Uterus (tissue), 4 donors: Measurements from ENCODE around the gene ZNF791. TPM values are rescaled to one million over a fixed set of nuclear protein-coding genes. Genes with fewer than 3 reads are reported as not detected.
A peak's percentile ranks its signal among the peaks of the same experiment; 100 is the strongest.

Experiments
- DNase-seq, 2 donors: peaks; one replicate each; pipeline ENCODE4 v3.0.0-alpha.2; 2019 to 2020
- H3K27ac ChIP-seq, 2 donors: fragments of 200-600 bp; sonication (generic); 1 replicate in 1 of 2; 2 replicates in 1 of 2; pipeline ENCODE4 v1.5.1; 2016 to 2018
- H3K27me3 ChIP-seq, 2 donors: fragments of 200-600 bp; sonication (generic); one replicate each; pipeline ENCODE4 v1.5.1; 2018 to 2019; ENCODE audit warnings: control low read depth in 1 of 2
- H3K36me3 ChIP-seq, 2 donors: fragments of 200-600 bp; sonication (generic); one replicate each; pipeline ENCODE4 v1.5.1; 2019; ENCODE audit warnings: control low read depth in 1 of 2
- H3K4me1 ChIP-seq, 2 donors: fragments of 200-600 bp; sonication (generic); one replicate each; pipeline ENCODE4 v1.5.1; 2018 to 2019; ENCODE audit warnings: control low read depth in 1 of 2
- H3K4me3 ChIP-seq, 2 donors: fragments of 200-600 bp; sonication (generic); 1 replicate in 1 of 2; 2 replicates in 1 of 2; pipeline ENCODE4 v1.5.1; 2018 to 2019; ENCODE audit warnings: mild to moderate bottlenecking in 1 of 2
- H3K9me3 ChIP-seq, 2 donors: fragments of 200-600 bp; sonication (generic); one replicate each; pipeline ENCODE4 v1.5.1; 2019; ENCODE audit warnings: control low read depth in 1 of 2
- CTCF ChIP-seq, 4 experiments: fragments of 200-600 bp in 2 of 4; fragments of 450-650 bp in 2 of 4; sonication (generic) in 2 of 4; IDR thresholded peaks; one replicate each; pipeline ENCODE4 v1.5.1; 2016 to 2019; ENCODE audit warnings: antibody characterized with exemption in 4 of 4, mild to moderate bottlenecking in 2 of 4, moderate library complexity in 1 of 4
- POLR2A ChIP-seq, 2 donors: fragments of 450-650 bp; IDR thresholded peaks; one replicate each; pipeline ENCODE4 v1.6.1; 2016; ENCODE audit warnings: antibody characterized with exemption in 2 of 2, mild to moderate bottlenecking in 1 of 2, moderate library complexity in 1 of 2
- intact Hi-C: fragments of 100-400 bp; cut with DNase I; formaldehyde crosslinking; loops from one replicate; pipeline ENCODE4 v1.15.1; 2023; ENCODE audit warnings: low total_unique reads
- total RNA-seq, 4 donors: library from RNA; depleted of rRNA in 3 of 4; stranded (reverse); fragments of >200 nt in 3 of 4; gene quantifications; one replicate each; pipeline versions ENCODE4 v1.1.0 to v1.2.4, GENCODE V29; 2014 to 2023
- donor health status: DM: yes; HTN: yes; CAD: no.

Gene ZNF791
- total RNA-seq, 4 donors from 2014 or later = 22.9 to 67.9 (median 37.1) TPM

DNA sequence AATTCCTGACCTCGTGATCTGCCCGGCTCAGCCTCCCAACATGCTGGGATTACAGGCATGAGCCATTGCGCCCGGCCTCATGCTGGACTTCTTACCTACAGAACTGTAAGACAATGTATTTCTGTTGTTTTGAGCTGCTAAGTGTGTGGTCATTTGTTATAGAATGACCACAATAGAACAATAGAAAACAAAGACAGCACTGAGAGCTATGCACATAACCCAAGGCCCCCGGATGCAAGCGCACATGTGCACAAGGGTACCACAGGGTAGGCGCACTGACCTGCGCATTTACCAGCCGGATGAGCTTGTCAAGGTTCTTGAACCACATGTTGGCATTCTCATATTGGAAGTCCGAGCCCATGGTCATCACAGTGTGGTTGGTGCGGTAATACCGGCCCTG lies 50.3 kb downstream of the ZNF791 start:
- Histone ChIP-seq H3K4me1 (no peaks in the 10 kb centered on the region), H3K9me3 (no peaks in the 10 kb centered on the region), H3K27me3 (no peaks in the 10 kb centered on the region), H3K36me3 (no peaks in the 10 kb centered on the region), H3K27ac (no peak overlapping the region), H3K4me3 (no peak overlapping the region)
- intact Hi-C loops = no loop called here
- no peak for DNase-seq
- TF ChIP-seq POLR2A (IDR thresholded peaks at IDR 0.05) (no peak), CTCF (IDR thresholded peaks at IDR 0.05) (no peak)

GRCh38 chr19:12664406-12665280 lies 53.9 kb downstream of the ZNF791 start:
- intact Hi-C loops = no loop called here
- H3K4me3 ChIP-seq = no peak overlapping the region
- no peaks in the 10 kb centered on the region for H3K9me3 ChIP-seq
- TF ChIP-seq POLR2A (IDR thresholded peaks at IDR 0.05) = no peak
- TF ChIP-seq CTCF (IDR thresholded peaks at IDR 0.05) = no peak
- H3K4me1 ChIP-seq = peaks cover 4 to 8% of the 10 kb centered on the region in 2 donors
- no peaks in the 10 kb centered on the region for H3K36me3 ChIP-seq
- H3K27ac ChIP-seq = no peak overlapping the region
- no peak for DNase-seq
- H3K27me3 ChIP-seq = no peaks in the 10 kb centered on the region

GRCh38 chr19:12665281-12665573 lies 54.5 kb downstream of the ZNF791 start:
- H3K4me1 ChIP-seq = peaks cover 4 to 10% of the 10 kb centered on the region in 2 donors
- TF ChIP-seq CTCF (IDR thresholded peaks at IDR 0.05) = no peak
- TF ChIP-seq POLR2A (IDR thresholded peaks at IDR 0.05) = no peak
- no peaks in the 10 kb centered on the region for H3K27me3 ChIP-seq
- intact Hi-C loops = no loop called here
- H3K36me3 ChIP-seq = no peaks in the 10 kb centered on the region
- no peak overlapping the region for H3K4me3 ChIP-seq
- no peak for DNase-seq
- H3K27ac ChIP-seq = no peak overlapping the region
- no peaks in the 10 kb centered on the region for H3K9me3 ChIP-seq

GRCh38 chr19:12665671-12666264 lies 55.0 kb downstream of the ZNF791 start:
- Histone ChIP-seq H3K4me1 (peaks cover 10 to 14% of the 10 kb centered on the region in 2 donors), H3K27me3 (no peaks in the 10 kb centered on the region), H3K27ac (peak overlapping the region in 1 of 2 donors; percentile 61), H3K36me3 (no peaks in the 10 kb centered on the region), H3K9me3 (no peaks in the 10 kb centered on the region), H3K4me3 (peak overlapping the region; percentile 69 to 82)
- DNase-seq = no peak
- TF ChIP-seq POLR2A (IDR thresholded peaks at IDR 0.05) = no peak
- intact Hi-C loops = no loop called here

- intact Hi-C loops = no loop called here
- peak within 1 kb of the TSS; percentile 61 to 76 for H3K27ac ChIP-seq
- TF ChIP-seq CTCF (IDR thresholded peaks at IDR 0.05) (no peak), POLR2A (IDR thresholded peaks at IDR 0.05) (peak in 1 of 2 donors; percentile 27)
- no peaks in the 10 kb centered on the region for H3K9me3 ChIP-seq
- peaks cover 11 to 14% of the 10 kb centered on the region in 2 donors for H3K4me1 ChIP-seq
- H3K4me3 ChIP-seq = peak within 1 kb of the TSS; percentile 69 to 82
- peak; percentile 64 to 75 for DNase-seq
- no peaks in the 10 kb centered on the region for H3K27me3 ChIP-seq
- no peaks in the 10 kb centered on the region for H3K36me3 ChIP-seq
Observed at GRCh38 chr19:12666265-12667048, 55.7 kb downstream of the ZNF791 start, which contains the start of the genes MAN2B1 and WDR83. MAN2B1 (minus strand) TSS chr19:12666742; CDS start chr19:12666701, 41 bp downstream. WDR83 (plus strand) TSS chr19:12666807; CDS start chr19:12669791, 2,984 bp downstream.
